ENCODE results near the gene PRAMEF11.
"Not testable (repeated sequence)": the region's sequence is repeated elsewhere in the genome, so short reads cannot be mapped to it uniquely, and the experiment has no call there.

- TF ChIP-seq GATA2, GATA3 (IDR thresholded peaks at IDR 0.05; ENCODE audit: low read depth, low read length): not testable (repeated sequence)
These were observed at the start of gene PRAMEF11 for GRCh38 chr1:12831310-12831709.

All from SH-SY5Y (cell line).